ENCODE measurements around the gene SLC12A7.

The SLC12A7 gene

DNA sequence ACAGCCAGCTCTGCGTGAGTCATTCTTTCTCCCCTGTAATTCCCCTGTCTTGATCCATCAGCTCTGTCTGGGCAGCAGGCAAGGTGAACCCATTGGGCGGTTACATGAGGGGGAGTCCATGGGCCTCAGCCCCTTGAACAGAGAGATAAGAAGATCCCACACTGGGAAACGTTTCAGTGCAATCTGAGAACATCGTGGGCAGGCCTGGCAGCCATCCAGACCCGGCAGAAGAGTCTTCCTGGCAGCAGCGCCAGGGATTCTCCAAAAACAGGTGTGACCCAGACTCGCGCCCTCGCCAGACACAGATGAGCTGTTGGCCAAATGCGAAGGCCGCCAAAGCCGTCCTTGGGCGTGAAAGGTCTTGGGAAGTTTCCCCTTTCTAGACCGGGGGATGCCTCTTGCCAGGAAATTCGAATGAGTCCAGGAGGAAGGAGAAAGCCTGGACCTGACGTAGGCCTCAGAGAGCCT, 6.4 kb upstream of the SLC12A7 start:
- no peak overlapping the region for H2AFZ ChIP-seq (ENCODE audit: low read length)
- H3K9ac ChIP-seq (ENCODE audit: low read depth, low read length, poor library complexity, severe bottlenecking) = no peak overlapping the region
- H3K4me1 ChIP-seq (ENCODE audit: insufficient read depth, low read length, poor library complexity, severe bottlenecking) = peaks cover 3% of the 10 kb centered on the region
- H3K27me3 ChIP-seq (ENCODE audit: insufficient read depth, low read length, poor library complexity, severe bottlenecking) = no peaks in the 10 kb centered on the region
- no peak overlapping the region for H3K4me2 ChIP-seq (ENCODE audit: low read depth, low read length, poor library complexity, severe bottlenecking)
- H3K9me3 ChIP-seq (ENCODE audit: insufficient read depth, low read depth, low read length) = no peaks in the 10 kb centered on the region
- H3K4me3 ChIP-seq (ENCODE audit: low read length, poor library complexity, severe bottlenecking) = no peak overlapping the region
- no peaks in the 10 kb centered on the region for H3F3A ChIP-seq (ENCODE audit: low read depth)
- H3K79me2 ChIP-seq (ENCODE audit: insufficient read depth, low read length) = no peaks in the 10 kb centered on the region
- no peaks in the 10 kb centered on the region for H4K20me1 ChIP-seq (ENCODE audit: insufficient read depth, low read length, poor library complexity, severe bottlenecking)
- no peaks in the 10 kb centered on the region for H3K36me3 ChIP-seq (ENCODE audit: insufficient read depth, low read length)
- H3K9me2 ChIP-seq (replicated peaks; ENCODE audit: low read depth, low read length) = no peaks in the 10 kb centered on the region
- TF ChIP-seq EZH2phosphoT487 (IDR thresholded peaks at IDR 0.05; ENCODE audit: borderline replicate concordance) = no peak
- TF ChIP-seq, protein P1, sequence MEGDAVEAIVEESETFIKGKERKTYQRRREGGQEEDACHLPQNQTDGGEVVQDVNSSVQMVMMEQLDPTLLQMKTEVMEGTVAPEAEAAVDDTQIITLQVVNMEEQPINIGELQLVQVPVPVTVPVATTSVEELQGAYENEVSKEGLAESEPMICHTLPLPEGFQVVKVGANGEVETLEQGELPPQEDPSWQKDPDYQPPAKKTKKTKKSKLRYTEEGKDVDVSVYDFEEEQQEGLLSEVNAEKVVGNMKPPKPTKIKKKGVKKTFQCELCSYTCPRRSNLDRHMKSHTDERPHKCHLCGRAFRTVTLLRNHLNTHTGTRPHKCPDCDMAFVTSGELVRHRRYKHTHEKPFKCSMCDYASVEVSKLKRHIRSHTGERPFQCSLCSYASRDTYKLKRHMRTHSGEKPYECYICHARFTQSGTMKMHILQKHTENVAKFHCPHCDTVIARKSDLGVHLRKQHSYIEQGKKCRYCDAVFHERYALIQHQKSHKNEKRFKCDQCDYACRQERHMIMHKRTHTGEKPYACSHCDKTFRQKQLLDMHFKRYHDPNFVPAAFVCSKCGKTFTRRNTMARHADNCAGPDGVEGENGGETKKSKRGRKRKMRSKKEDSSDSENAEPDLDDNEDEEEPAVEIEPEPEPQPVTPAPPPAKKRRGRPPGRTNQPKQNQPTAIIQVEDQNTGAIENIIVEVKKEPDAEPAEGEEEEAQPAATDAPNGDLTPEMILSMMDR (conservative IDR thresholded peaks at IDR 0.05; ENCODE audit: low read length) = no peak

DNA sequence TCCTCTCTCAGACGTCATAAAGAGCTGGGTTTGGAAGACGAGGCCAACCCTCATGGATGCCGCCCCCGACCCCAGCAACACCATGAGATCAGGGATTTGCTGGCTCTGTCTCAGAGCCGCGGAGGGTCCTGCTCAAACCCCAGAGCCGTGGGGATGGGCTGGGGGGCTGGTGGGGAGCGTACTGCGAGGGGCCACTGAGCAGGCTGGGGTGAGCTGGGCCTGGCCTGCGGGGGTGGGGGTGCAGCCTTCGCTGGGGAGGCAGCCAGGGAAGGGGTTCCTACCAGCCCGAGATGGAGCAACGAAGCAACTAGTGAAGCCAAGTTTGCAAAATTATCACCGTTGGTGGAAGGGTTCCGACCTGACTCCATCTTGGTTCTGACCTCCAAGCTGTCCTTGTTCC, 5.1 kb upstream of the SLC12A7 start:
- no peaks in the 10 kb centered on the region for H3K27me3 ChIP-seq (ENCODE audit: insufficient read depth, low read length, poor library complexity, severe bottlenecking)
- H3K9me2 ChIP-seq (replicated peaks; ENCODE audit: low read depth, low read length) = no peaks in the 10 kb centered on the region
- no peaks in the 10 kb centered on the region for H3K36me3 ChIP-seq (ENCODE audit: insufficient read depth, low read length)
- no peaks in the 10 kb centered on the region for H3K9me3 ChIP-seq (ENCODE audit: insufficient read depth, low read depth, low read length)
- H4K20me1 ChIP-seq (ENCODE audit: insufficient read depth, low read length, poor library complexity, severe bottlenecking) = no peaks in the 10 kb centered on the region
- H2AFZ ChIP-seq (ENCODE audit: low read length) = no peak overlapping the region
- TF ChIP-seq EZH2phosphoT487 (IDR thresholded peaks at IDR 0.05; ENCODE audit: borderline replicate concordance) = no peak
- TF ChIP-seq, protein P1 (conservative IDR thresholded peaks at IDR 0.05; ENCODE audit: low read length) = no peak
- no peak overlapping the region for H3K9ac ChIP-seq (ENCODE audit: low read depth, low read length, poor library complexity, severe bottlenecking)
- H3K4me1 ChIP-seq (ENCODE audit: insufficient read depth, low read length, poor library complexity, severe bottlenecking) = peaks cover 3% of the 10 kb centered on the region
- no peaks in the 10 kb centered on the region for H3F3A ChIP-seq (ENCODE audit: low read depth)
- no peak overlapping the region for H3K4me2 ChIP-seq (ENCODE audit: low read depth, low read length, poor library complexity, severe bottlenecking)
- no peak overlapping the region for H3K4me3 ChIP-seq (ENCODE audit: low read length, poor library complexity, severe bottlenecking)
- no peaks in the 10 kb centered on the region for H3K79me2 ChIP-seq (ENCODE audit: insufficient read depth, low read length)

DNA sequence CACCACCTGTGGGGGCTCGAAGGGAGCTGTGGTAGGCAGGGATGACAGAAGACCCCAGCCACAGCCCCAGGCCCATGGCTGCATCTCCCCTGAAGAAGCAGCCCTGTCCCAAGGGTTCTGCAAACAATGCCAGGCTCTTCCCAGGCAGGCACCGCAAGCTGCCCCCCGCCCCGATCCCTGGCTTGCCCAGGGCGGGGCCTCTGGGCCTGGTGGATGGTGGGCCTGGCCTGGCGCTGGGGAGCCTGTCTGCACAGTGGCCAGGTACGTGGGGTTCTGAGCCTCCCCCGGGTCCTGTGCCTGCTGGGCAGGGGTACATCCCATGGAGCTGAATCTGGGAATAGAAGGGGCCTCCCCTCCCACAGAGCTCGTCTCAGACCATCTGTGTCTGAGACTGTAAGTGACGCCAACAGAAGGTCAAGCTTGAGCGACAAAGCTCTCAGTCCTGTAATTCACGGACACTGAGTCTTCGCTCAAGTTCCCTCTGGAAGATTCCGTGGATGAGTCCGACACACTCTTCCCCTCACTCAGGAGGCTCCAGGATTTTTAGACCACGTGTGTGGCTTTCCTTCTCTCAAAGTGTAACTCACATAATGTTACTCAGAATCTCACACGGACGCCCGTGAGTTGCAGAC, 4.4 kb upstream of the SLC12A7 start:
- Histone ChIP-seq H3K4me1 (ENCODE audit: insufficient read depth, low read length, poor library complexity, severe bottlenecking) (peaks cover 3% of the 10 kb centered on the region), H3K4me3 (ENCODE audit: low read length, poor library complexity, severe bottlenecking) (no peak overlapping the region), H3K9me2 (replicated peaks; ENCODE audit: low read depth, low read length) (no peaks in the 10 kb centered on the region), H3K4me2 (ENCODE audit: low read depth, low read length, poor library complexity, severe bottlenecking) (no peak overlapping the region), H3K27me3 (ENCODE audit: insufficient read depth, low read length, poor library complexity, severe bottlenecking) (no peaks in the 10 kb centered on the region), H4K20me1 (ENCODE audit: insufficient read depth, low read length, poor library complexity, severe bottlenecking) (no peaks in the 10 kb centered on the region), H3K79me2 (ENCODE audit: insufficient read depth, low read length) (0 out of 2 replicates have a peak, but pooled peaks cover 2% of the 10 kb centered on the region), H2AFZ (ENCODE audit: low read length) (no peak overlapping the region), H3F3A (ENCODE audit: low read depth) (no peaks in the 10 kb centered on the region), H3K9me3 (ENCODE audit: insufficient read depth, low read depth, low read length) (no peaks in the 10 kb centered on the region), H3K36me3 (ENCODE audit: insufficient read depth, low read length) (no peaks in the 10 kb centered on the region), H3K9ac (ENCODE audit: low read depth, low read length, poor library complexity, severe bottlenecking) (no peak overlapping the region)
- no peak for TF ChIP-seq EZH2phosphoT487 (IDR thresholded peaks at IDR 0.05; ENCODE audit: borderline replicate concordance)
- TF ChIP-seq, protein P1 (conservative IDR thresholded peaks at IDR 0.05; ENCODE audit: low read length) = no peak

Measured in Loucy (cell line).